AG04449 (cell line): ENCODE measurements around the gene ARHGEF33.

ENCODE experiments used
- CTCF ChIA-PET: fragments of 350-600 bp; formaldehyde crosslinking; extraction: SDS; loops from one replicate; lab custom pipeline; 2021; ENCODE audit warnings: antibody characterized with exemption; lab: Yijun Ruan, JAX
- POLR2A ChIA-PET: fragments of 400-600, 350-600 bp; formaldehyde crosslinking; extraction: SDS; loops from one replicate; lab custom pipeline; 2020; ENCODE audit warnings: antibody characterized with exemption, inconsistent platforms; lab: Yijun Ruan, JAX
- DNase-seq: peaks from one replicate; pipeline ENCODE4 v3.0.0-alpha.2; 2010; ENCODE audit warnings: low read depth, low spot score
- H3K4me3 ChIP-seq: 2 replicates; pipeline ENCODE4 v1.5.1; 2011; ENCODE audit warnings: low read depth, mild to moderate bottlenecking, control low read depth, low read length
- CTCF ChIP-seq: IDR thresholded peaks from one replicate; pipeline ENCODE4 v1.5.1; 2011; ENCODE audit warnings: mild to moderate bottlenecking, moderate library complexity, low read length, control low read depth, inconsistent platforms; ENCODE audit not compliant: insufficient read depth; ENCODE audit errors: missing control alignments

ARHGEF33 gene

GRCh38 chr2:39023649-39024048, 134.0 kb downstream of the ARHGEF33 start:
- POLR2A ChIA-PET = no interaction called here
- CTCF ChIA-PET = interaction anchor here (0.8 to 1.4 kb wide), 2 partner anchors 204 to 206 kb away, joined by 3 read pairs; no protein-coding TSS in a partner anchor
- DNase-seq = no peak
- no peak overlapping the region for H3K4me3 ChIP-seq
- no peak for TF ChIP-seq CTCF

- no peak overlapping the region for H3K4me3 ChIP-seq
- TF ChIP-seq CTCF = no peak
- ChIA-PET CTCF (interaction anchor here (0.5 to 2.4 kb wide), 2 partner anchors 204 to 488 kb away, joined by 3 to 14 read pairs; no protein-coding TSS in a partner anchor), POLR2A (no interaction called here)
- no peak for DNase-seq
Observed at GRCh38 chr2:39024833-39025232, 135.2 kb downstream of the ARHGEF33 start.
